H1 (cell line): ENCODE measurements around the gene CTH. TPM values are rescaled to one million over a fixed set of nuclear protein-coding genes. Genes with fewer than 3 reads are reported as not detected.

Source experiments
- ASH2L ChIP-seq: fragments of 200-600, 300-600 bp; sonication (generic); IDR thresholded peaks from one replicate; pipeline ENCODE4 v1.7.1; 2017; ENCODE audit warnings: low read length
- ATF2 ChIP-seq: IDR thresholded peaks from 2 replicates; pipeline ENCODE4 v1.6.1; 2012; ENCODE audit warnings: low read length, inconsistent platforms
- KDM1A ChIP-seq: fragments of 200-600, 300-600 bp; sonication (generic); IDR thresholded peaks from 2 replicates; pipeline ENCODE4 v1.7.1; 2016; ENCODE audit warnings: mild to moderate bottlenecking, low read length, borderline replicate concordance
- NRF1 ChIP-seq: IDR thresholded peaks from 2 replicates; pipeline ENCODE4 v1.6.1; 2011; ENCODE audit warnings: mild to moderate bottlenecking, low read depth, low read length, improper control_type of control experiment
- SIRT6 ChIP-seq: IDR thresholded peaks from one replicate; pipeline ENCODE4 v1.7.1; 2012; ENCODE audit warnings: low read length, inconsistent platforms
- polyA plus RNA-seq, 7 experiments: library from polyadenylated mRNA; depleted of rRNA in 3 of 7; stranded (reverse) in 5 of 7; unstranded in 2 of 7; fragments of >200 nt in 5 of 7; fragments of 200-250 nt in 2 of 7; gene quantifications; 1 replicate in 5 of 7; 2 replicates in 1 of 7; 4 replicates in 1 of 7; pipeline versions ENCODE4 v1.2.1 to v1.2.3, GENCODE V29; 2011 to 2013; ENCODE audit warnings: missing spikeins in 2 of 7, mixed read lengths in 2 of 7
- total RNA-seq: library from RNA; stranded (reverse); fragmentation: NEBNext Ultra II Directional; extraction: Animal tissue kit (Norgen Biotek cat#: 25700); gene quantifications from 2 replicates; pipeline ENCODE4 v1.2.1, GENCODE V29; 2021

The CTH gene
- total and polyA plus RNA-seq, 2 of the 8 experiments (the other 6 are each of a cell fraction or from before 2014, with no cell fraction given): 31.7 to 33.2 TPM

GRCh38 chr1:70385477-70385876 is 25.6 kb upstream of the CTH start (continued):
- TF ChIP-seq ASH2L (no peak), ATF2 (no peak), NRF1 (no peak), SIRT6 (no peak), KDM1A (no peak)
